HS-5 (cell line): ENCODE results near the gene TROAP.

Experiments
- DNase-seq: peaks from one replicate; pipeline ENCODE4 v3.0.0-alpha.2; 2012; ENCODE audit warnings: low read depth

Gene TROAP

GRCh38 chr12:49342066-49342913 is 19.2 kb downstream of the TROAP start:
- DNase-seq: no peak

- DNase-seq: no peak
Observed at GRCh38 chr12:49342914-49343731, 20.1 kb downstream of the TROAP start.

GRCh38 chr12:49344486-49345050 is 21.5 kb downstream of the TROAP start:
- DNase-seq: no peak

- DNase-seq: no peak
Observed at GRCh38 chr12:49345051-49345824, 22.2 kb downstream of the TROAP start.

GRCh38 chr12:49345825-49346658 is 23.0 kb downstream of the TROAP start:
- no peak for DNase-seq

- no peak for DNase-seq
Observed at GRCh38 chr12:49346659-49347310, 23.7 kb downstream of the TROAP start, which contains the start of gene DNAJC22. Gene DNAJC22, plus strand, starts transcription at chr12:49346888. Its CDS starts 1,985 bp downstream, at chr12:49348873.

GRCh38 chr12:49347311-49348193 is 24.5 kb downstream of the TROAP start:
- DNase-seq: no peak

GRCh38 chr12:49348781-49349180 is 25.7 kb downstream of the TROAP start:
- DNase-seq: no peak

- DNase-seq: no peak
Observed at GRCh38 chr12:49349266-49349665, 26.2 kb downstream of the TROAP start.

GRCh38 chr12:49352351-49352750 is 29.3 kb downstream of the TROAP start:
- no peak for DNase-seq

GRCh38 chr12:49355913-49356312 is 32.9 kb downstream of the TROAP start:
- no peak for DNase-seq

- DNase-seq: peak; percentile 68
Observed at GRCh38 chr12:49357103-49357678, 34.1 kb downstream of the TROAP start.

- DNase-seq: no peak
Observed at GRCh38 chr12:49358483-49359141, 35.6 kb downstream of the TROAP start.

GRCh38 chr12:49359671-49360070 is 36.6 kb downstream of the TROAP start:
- no peak for DNase-seq

GRCh38 chr12:49362077-49362476 is 39.0 kb downstream of the TROAP start:
- no peak for DNase-seq

- DNase-seq: peak; percentile 65
Observed at GRCh38 chr12:49364989-49365388, 41.9 kb downstream of the TROAP start.

- DNase-seq: no peak
Observed at GRCh38 chr12:49365542-49365941, 42.5 kb downstream of the TROAP start.

GRCh38 chr12:49366096-49366651 is 43.1 kb downstream of the TROAP start:
- no peak for DNase-seq
